Mesodermal cell (in vitro differentiated cells): ENCODE data around the gene GABRG3.

Experiments used
- H3K27ac ChIP-seq: 2 replicates; pipeline ENCODE4 v1.7.0; 2013; ENCODE audit warnings: mild to moderate bottlenecking, low read depth, low read length, moderate library complexity; ENCODE audit not compliant: severe bottlenecking
- H3K36me3 ChIP-seq: 2 replicates; pipeline ENCODE4 v1.7.1; 2013; ENCODE audit warnings: mild to moderate bottlenecking, low read length, moderate library complexity; ENCODE audit not compliant: control insufficient read depth, insufficient read depth
- H3K4me1 ChIP-seq: one replicate; pipeline ENCODE4 v1.7.1; 2013; ENCODE audit warnings: mild to moderate bottlenecking, low read length; ENCODE audit not compliant: insufficient read depth, control insufficient read depth, poor library complexity, severe bottlenecking
- H3K4me3 ChIP-seq: 2 replicates; pipeline ENCODE4 v1.7.0; 2013; ENCODE audit warnings: low read length, control low read depth, mild to moderate bottlenecking; ENCODE audit not compliant: insufficient read depth, poor library complexity, severe bottlenecking; ENCODE audit errors: extremely low read depth
- H3K9me3 ChIP-seq: 2 replicates; pipeline ENCODE4 v1.7.1; 2013; ENCODE audit warnings: mild to moderate bottlenecking, low read length, moderate library complexity; ENCODE audit not compliant: control insufficient read depth
- WGBS, 2 experiments: methylation state at CpG; one replicate each; pipeline ENCODE4 v1.1.5; 2013; ENCODE audit warnings: missing lambda C conversion rate in 2 of 2; ENCODE audit not compliant: insufficient coverage in 2 of 2; 5-methylcytosine and 5-hydroxymethylcytosine counted together

Gene GABRG3

GRCh38 chr15:27582726-27583410 is 611.9 kb downstream of the GABRG3 start:
- H3K27ac ChIP-seq = no peak overlapping the region
- no peaks in the 10 kb centered on the region for H3K9me3 ChIP-seq
- 77% methylated on average over 4 of the region's 5 CpGs; no CpG with 5 or more reads in 1 of the 2 experiments for WGBS, 2 experiments
- no peak overlapping the region for H3K4me3 ChIP-seq
- H3K36me3 ChIP-seq = no peaks in the 10 kb centered on the region
- peaks cover 7% of the 10 kb centered on the region for H3K4me1 ChIP-seq

- no peak overlapping the region for H3K4me3 ChIP-seq
- H3K9me3 ChIP-seq = no peaks in the 10 kb centered on the region
- no peaks in the 10 kb centered on the region for H3K36me3 ChIP-seq
- no peak overlapping the region for H3K27ac ChIP-seq
- whole genome bisulfite sequencing, 2 experiments = 86% methylated on average over 1 of the region's 1 CpG; no CpG with 5 or more reads in 1 of the 2 experiments
- H3K4me1 ChIP-seq = peaks cover 7% of the 10 kb centered on the region
Measured at GRCh38 chr15:27583651-27584050, 612.7 kb downstream of the GABRG3 start.

GRCh38 chr15:27585041-27585640 is 614.2 kb downstream of the GABRG3 start:
- H3K27ac ChIP-seq = no peak overlapping the region
- H3K36me3 ChIP-seq = no peaks in the 10 kb centered on the region
- 88% methylated on average over 2 of the region's 6 CpGs; no CpG with 5 or more reads in 1 of the 2 experiments for WGBS, 2 experiments
- H3K9me3 ChIP-seq = no peaks in the 10 kb centered on the region
- peaks cover 7% of the 10 kb centered on the region for H3K4me1 ChIP-seq
- H3K4me3 ChIP-seq = no peak overlapping the region

GRCh38 chr15:27587810-27588209 is 616.8 kb downstream of the GABRG3 start:
- WGBS, 2 experiments = 36 to 47% methylated on average over 6 to 14 of the region's 14 CpGs
- peaks cover 4% of the 10 kb centered on the region for H3K4me1 ChIP-seq
- H3K9me3 ChIP-seq = no peaks in the 10 kb centered on the region

GRCh38 chr15:27589260-27589659 is 618.3 kb downstream of the GABRG3 start:
- no peaks in the 10 kb centered on the region for H3K36me3 ChIP-seq
- no peaks in the 10 kb centered on the region for H3K4me1 ChIP-seq
- H3K4me3 ChIP-seq = no peak overlapping the region
- H3K9me3 ChIP-seq = no peaks in the 10 kb centered on the region
- no peak overlapping the region for H3K27ac ChIP-seq
- 88 to 98% methylated on average over 5 to 7 of the region's 9 CpGs for WGBS, 2 experiments

More at GRCh38 chr15:27587810-27588209, 616.8 kb downstream of the GABRG3 start:
- no peak overlapping the region for H3K4me3 ChIP-seq
- no peaks in the 10 kb centered on the region for H3K36me3 ChIP-seq
- no peak overlapping the region for H3K27ac ChIP-seq

- no peaks in the 10 kb centered on the region for H3K4me1 ChIP-seq
- H3K9me3 ChIP-seq = no peaks in the 10 kb centered on the region
- WGBS, 2 experiments = 89 to 90% methylated on average over 1 of the region's 1 CpG
- no peak overlapping the region for H3K4me3 ChIP-seq
- H3K27ac ChIP-seq = no peak overlapping the region
- H3K36me3 ChIP-seq = no peaks in the 10 kb centered on the region
Measured at GRCh38 chr15:27589782-27590181, 618.8 kb downstream of the GABRG3 start.
